PC-9 (cell line): ENCODE data around the gene LIN54. TPM values are rescaled to one million over a fixed set of nuclear protein-coding genes. Genes with fewer than 3 reads are reported as not detected.
A peak's percentile ranks its signal among the peaks of the same experiment; 100 is the strongest.

ENCODE experiments used
- BruUV-seq: library from RNA; stranded (reverse); fragments of 400-500 nt; replicated peaks from 2 replicates; lab custom pipeline; 2021; lab: Mats Ljungman, UMichigan
- CTCF ChIA-PET: fragments of 300-600 bp; sonication (Branson Sonifier 250); formaldehyde crosslinking; loops from one replicate; lab custom pipeline; 2022; ENCODE audit warnings: antibody characterized with exemption; lab: Charles Lee
- POLR2A ChIA-PET: fragments of 300-600 bp; sonication (Branson Sonifier 250); formaldehyde crosslinking; loops from one replicate; lab custom pipeline; 2022; ENCODE audit warnings: antibody characterized with exemption; ENCODE audit not compliant: unreplicated experiment; lab: Charles Lee
- DNase-seq, 2 experiments: peaks; one replicate each; pipeline versions ENCODE4 v3.0.0 to v3.0.0-alpha.2; 2015 to 2022; ENCODE audit warnings: mixed read lengths in 1 of 2
- H2AFZ ChIP-seq: fragments of 200-600 bp; sonication (generic); 2 replicates; pipeline ENCODE4 v1.8.1; 2017; ENCODE audit warnings: antibody characterized with exemption
- H3F3A ChIP-seq: fragments of 200-600 bp; sonication (generic); 2 replicates; pipeline ENCODE4 v1.8.1; 2017; ENCODE audit warnings: antibody characterized with exemption, mild to moderate bottlenecking, low read depth; ENCODE audit not compliant: insufficient read depth
- H3K27ac ChIP-seq: fragments of 200-600 bp; sonication (generic); 2 replicates; pipeline ENCODE4 v1.6.1; 2016; ENCODE audit warnings: mixed run types
- H3K27me3 ChIP-seq: fragments of 200-600 bp; sonication (generic); 2 replicates; pipeline ENCODE4 v1.6.1; 2016; ENCODE audit warnings: low read depth, mixed run types; ENCODE audit not compliant: insufficient read depth
- H3K36me3 ChIP-seq: fragments of 200-600 bp; sonication (generic); 2 replicates; pipeline ENCODE4 v1.6.1; 2016; ENCODE audit warnings: low read depth, mixed run types
- H3K4me1 ChIP-seq: fragments of 200-600 bp; sonication (generic); replicated peaks from 2 replicates; pipeline ENCODE4 v1.6.1; 2016; ENCODE audit warnings: mixed run types; ENCODE audit not compliant: insufficient read depth
- H3K4me2 ChIP-seq: fragments of 200-600 bp; sonication (generic); 2 replicates; pipeline ENCODE4 v1.6.1; 2017; ENCODE audit warnings: mixed run types
- H3K4me3 ChIP-seq: fragments of 200-600 bp; sonication (generic); 2 replicates; pipeline ENCODE4 v1.6.1; 2016; ENCODE audit warnings: mixed run types
- H3K79me2 ChIP-seq: fragments of 200-600 bp; sonication (generic); 2 replicates; pipeline ENCODE4 v1.6.1; 2017; ENCODE audit warnings: low read depth, mixed run types
- H3K9me2 ChIP-seq: fragments of 200-600 bp; sonication (generic); 2 replicates; pipeline ENCODE4 v1.8.1; 2017; ENCODE audit warnings: mild to moderate bottlenecking; ENCODE audit not compliant: insufficient read depth
- H3K9me3 ChIP-seq: fragments of 200-600 bp; sonication (generic); 2 replicates; pipeline ENCODE4 v1.8.1; 2016; ENCODE audit warnings: low read depth; ENCODE audit not compliant: insufficient read depth
- H4K20me1 ChIP-seq: fragments of 200-600 bp; sonication (generic); 2 replicates; pipeline ENCODE4 v1.8.1; 2017; ENCODE audit not compliant: insufficient read depth
- CTCF ChIP-seq: fragments of 200-600 bp; sonication (generic); conservative IDR thresholded peaks from 2 replicates; pipeline ENCODE4 v1.6.1; 2017; ENCODE audit warnings: mixed run types, antibody characterized with exemption, mild to moderate bottlenecking, moderate library complexity
- EZH2 ChIP-seq: fragments of 200-600 bp; sonication (generic); IDR thresholded peaks from 2 replicates; pipeline ENCODE4 v1.8.0; 2017; ENCODE audit warnings: antibody characterized with exemption, low read depth
- intact Hi-C: fragments of 100-400 bp; cut with micrococcal nuclease; formaldehyde crosslinking; loops from one replicate; pipeline ENCODE4 v1.10.0; 2022; ENCODE audit not compliant: unreplicated experiment
- total RNA-seq: library from RNA; stranded (reverse); gene quantifications from 2 replicates; pipeline ENCODE4 v1.2.3, GENCODE V29; 2021

The LIN54 gene
- total RNA-seq, 1 experiment from 2014 or later: 13.1 TPM

- TF ChIP-seq EZH2: no peak
- no peak for TF ChIP-seq CTCF
- intact Hi-C loops: loop anchor here (1.0 to 10.0 kb wide), 2 partner anchors 8 to 516 kb away; partner anchors contain the start of gene HNRNPD
- Histone ChIP-seq H3K9me2 (no peaks in the 10 kb centered on the region), H3K79me2 (peaks cover 60% of the 10 kb centered on the region), H3F3A (peaks cover 47% of the 10 kb centered on the region), H3K27ac (peak within 1 kb of the TSS; percentile 93), H3K4me2 (peak within 1 kb of the TSS; percentile 93), H3K4me3 (peak within 1 kb of the TSS; percentile 98), H3K4me1 (peaks cover 18% of the 10 kb centered on the region; the same call in 1 of the 2 replicates), H3K27me3 (no peaks in the 10 kb centered on the region), H3K36me3 (peaks cover 18% of the 10 kb centered on the region), H2AFZ (peak within 1 kb of the TSS; percentile 84), H4K20me1 (peaks cover 14% of the 10 kb centered on the region), H3K9me3 (no peaks in the 10 kb centered on the region)
- ChIA-PET POLR2A (interaction anchor here (0.9 to 1.4 kb wide), 2 partner anchors 11 to 14 kb away, joined by 4 to 7 read pairs; no protein-coding TSS in a partner anchor), CTCF (no interaction called here)
- peak; percentile 80 to 91 for DNase-seq
- no TSS peak for BruUV-seq
Measured at GRCh38 chr4:82890901-82891706, 119.5 kb downstream of the LIN54 start, which contains the start of gene SEC31A. SEC31A (minus strand) TSS chr4:82891153; CDS start chr4:82881936, 9,217 bp downstream.

- Histone ChIP-seq H3K79me2 (peaks cover 60% of the 10 kb centered on the region), H3K36me3 (peaks cover 21% of the 10 kb centered on the region; the same call in 1 of the 2 replicates), H3K4me2 (peak overlapping the region; percentile 93), H3K27ac (peak overlapping the region; percentile 93), H3K4me1 (peaks cover 18% of the 10 kb centered on the region; the same call in 1 of the 2 replicates), H3K9me2 (no peaks in the 10 kb centered on the region), H3K27me3 (no peaks in the 10 kb centered on the region), H3F3A (peaks cover 42% of the 10 kb centered on the region), H3K4me3 (peak overlapping the region; percentile 98), H3K9me3 (no peaks in the 10 kb centered on the region), H2AFZ (peak overlapping the region; percentile 84), H4K20me1 (peaks cover 16% of the 10 kb centered on the region)
- CTCF ChIA-PET: no interaction called here
- intact Hi-C loops: loop anchor here (10.0 kb wide), 1 partner anchor 516 kb away; the partner anchor contains the start of gene HNRNPD
- no peak for TF ChIP-seq EZH2
- no peak for TF ChIP-seq CTCF
- POLR2A ChIA-PET: interaction anchor here (1.4 kb wide), 1 partner anchor 14 kb away, joined by 7 read pairs; no protein-coding TSS in a partner anchor
- DNase-seq: no peak
- BruUV-seq: TSS peak; percentile 43
Measured at GRCh38 chr4:82890528-82890900, 120.1 kb downstream of the LIN54 start.

- POLR2A ChIA-PET: interaction anchor here (0.6 kb wide), 1 partner anchor 10 kb away, joined by 6 read pairs; no protein-coding TSS in a partner anchor
- Histone ChIP-seq H4K20me1 (peaks cover 25% of the 10 kb centered on the region), H3K4me2 (peak overlapping the region; percentile 93), H2AFZ (no peak overlapping the region), H3K27ac (no peak overlapping the region), H3K27me3 (no peaks in the 10 kb centered on the region), H3K36me3 (peaks cover 13% of the 10 kb centered on the region; the same call in 1 of the 2 replicates), H3K9me2 (no peaks in the 10 kb centered on the region), H3K4me3 (peak overlapping the region; percentile 98), H3K79me2 (peaks cover 65% of the 10 kb centered on the region), H3K4me1 (peaks cover 18% of the 10 kb centered on the region; the same call in 1 of the 2 replicates), H3F3A (peaks cover 32% of the 10 kb centered on the region), H3K9me3 (no peaks in the 10 kb centered on the region)
- CTCF ChIA-PET: no interaction called here
- TF ChIP-seq CTCF (no peak), EZH2 (no peak)
- intact Hi-C loops: no loop called here
- BruUV-seq: no TSS peak
- no peak for DNase-seq
Measured at GRCh38 chr4:82889287-82889686, 121.3 kb downstream of the LIN54 start.
